Dermis blood vessel endothelial cell (primary cell): ENCODE results near the gene ATOH8. TPM values are rescaled to one million over a fixed set of nuclear protein-coding genes. Genes with fewer than 3 reads are reported as not detected.

Experiments used
- DNase-seq: peaks from one replicate; pipeline ENCODE4 v3.0.0; 2010
- total RNA-seq: library from RNA; depleted of rRNA; stranded (reverse); fragments of >200 nt; gene quantifications from 2 replicates; pipeline ENCODE4 v1.2.3, GENCODE V29; 2014

ATOH8 gene
- total RNA-seq, 1 donor from 2014 or later = 58.4 TPM

DNA sequence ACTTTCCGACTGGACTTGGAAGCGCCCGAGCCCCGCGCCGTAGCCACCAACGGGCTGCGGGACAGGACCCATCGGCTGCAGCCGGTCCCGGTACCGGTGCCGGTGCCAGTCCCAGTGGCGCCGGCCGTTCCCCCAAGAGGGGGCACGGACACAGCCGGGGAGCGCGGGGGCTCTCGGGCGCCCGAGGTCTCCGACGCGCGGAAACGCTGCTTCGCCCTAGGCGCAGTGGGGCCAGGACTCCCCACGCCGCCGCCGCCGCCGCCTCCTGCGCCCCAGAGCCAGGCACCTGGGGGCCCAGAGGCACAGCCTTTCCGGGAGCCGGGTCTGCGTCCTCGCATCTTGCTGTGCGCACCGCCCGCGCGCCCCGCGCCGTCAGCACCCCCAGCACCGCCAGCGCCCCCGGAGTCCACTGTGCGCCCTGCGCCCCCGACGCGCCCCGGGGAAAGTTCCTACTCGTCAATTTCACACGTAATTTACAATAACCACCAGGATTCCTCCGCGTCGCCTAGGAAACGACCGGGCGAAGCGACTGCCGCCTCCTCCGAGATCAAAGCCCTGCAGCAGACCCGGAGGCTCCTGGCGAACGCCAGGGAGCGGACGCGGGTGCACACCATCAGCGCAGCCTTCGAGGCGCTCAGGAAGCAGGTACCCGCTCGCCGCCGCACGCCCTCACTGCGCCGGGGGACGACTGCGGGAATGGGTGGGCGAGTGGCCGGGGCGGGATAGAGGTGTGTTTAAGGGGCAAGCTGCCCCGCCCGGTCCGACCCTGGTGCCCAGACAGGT, 713 bp downstream of the ATOH8 start:
- peak; percentile 66 for DNase-seq

DNA sequence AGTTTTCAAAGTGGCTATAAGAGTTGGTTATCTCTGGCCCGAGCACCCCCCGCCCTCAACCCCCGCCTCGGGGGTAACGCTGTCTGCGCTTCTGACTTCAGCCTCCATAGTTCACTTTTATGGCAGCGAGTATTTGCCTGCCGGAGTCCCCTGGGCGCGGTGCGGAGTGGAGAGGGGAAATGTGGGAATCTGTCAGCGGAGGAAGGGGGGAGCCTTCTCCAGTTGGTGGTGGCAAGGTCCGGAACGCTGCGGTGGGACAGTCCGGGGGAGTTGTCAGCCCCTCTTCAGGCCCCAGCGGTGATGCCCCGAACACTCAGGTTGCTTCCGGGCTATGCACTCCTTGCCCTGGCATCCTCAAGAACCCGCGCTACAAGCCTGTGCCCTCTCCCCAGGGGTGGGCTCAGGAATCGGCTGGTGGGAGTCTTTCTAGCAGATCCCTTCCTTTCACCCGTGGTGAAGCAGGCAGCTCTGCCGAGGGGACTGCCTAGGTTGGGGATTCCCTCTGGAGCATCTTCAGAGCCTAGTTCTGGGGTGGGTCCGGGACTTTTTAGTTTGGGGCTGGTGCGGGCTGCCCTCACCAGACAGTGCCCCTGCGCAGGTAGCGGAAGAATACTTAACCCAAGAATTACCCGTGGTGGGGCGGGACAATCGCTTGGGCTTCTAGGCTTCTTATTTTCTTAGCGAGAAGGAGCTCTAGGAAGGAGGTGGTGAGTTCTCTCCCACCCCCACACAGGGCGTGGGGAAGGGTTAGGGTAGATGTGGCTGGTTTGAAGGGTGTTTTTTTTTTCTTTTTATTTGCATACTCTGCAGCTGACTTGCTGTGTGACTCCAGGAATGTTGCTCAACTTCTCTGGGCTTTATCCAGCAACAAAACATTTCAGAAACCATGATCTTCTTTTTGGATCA, 1.6 kb downstream of the ATOH8 start:
- DNase-seq = peak; percentile 37

DNA sequence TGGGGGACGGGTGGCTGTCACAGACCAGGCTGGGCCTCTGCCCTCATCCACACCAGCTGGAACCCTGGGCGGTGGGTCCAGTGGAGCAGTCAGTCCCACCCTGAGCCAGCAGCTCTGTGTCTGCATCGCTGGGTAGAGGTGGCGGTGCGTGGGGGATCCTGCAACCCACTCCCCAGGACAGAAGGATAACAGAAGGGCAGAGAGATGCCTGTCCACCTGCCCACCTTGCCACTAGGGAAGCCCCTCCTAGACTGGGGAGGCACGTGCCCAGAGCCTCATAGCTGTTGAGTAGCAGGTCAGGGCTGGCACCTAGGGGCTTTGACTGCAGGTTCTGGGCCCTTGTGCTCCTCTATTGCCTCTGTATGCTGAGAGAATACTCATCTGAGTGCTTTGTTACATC, 2.4 kb downstream of the ATOH8 start:
- DNase-seq = no peak

DNA sequence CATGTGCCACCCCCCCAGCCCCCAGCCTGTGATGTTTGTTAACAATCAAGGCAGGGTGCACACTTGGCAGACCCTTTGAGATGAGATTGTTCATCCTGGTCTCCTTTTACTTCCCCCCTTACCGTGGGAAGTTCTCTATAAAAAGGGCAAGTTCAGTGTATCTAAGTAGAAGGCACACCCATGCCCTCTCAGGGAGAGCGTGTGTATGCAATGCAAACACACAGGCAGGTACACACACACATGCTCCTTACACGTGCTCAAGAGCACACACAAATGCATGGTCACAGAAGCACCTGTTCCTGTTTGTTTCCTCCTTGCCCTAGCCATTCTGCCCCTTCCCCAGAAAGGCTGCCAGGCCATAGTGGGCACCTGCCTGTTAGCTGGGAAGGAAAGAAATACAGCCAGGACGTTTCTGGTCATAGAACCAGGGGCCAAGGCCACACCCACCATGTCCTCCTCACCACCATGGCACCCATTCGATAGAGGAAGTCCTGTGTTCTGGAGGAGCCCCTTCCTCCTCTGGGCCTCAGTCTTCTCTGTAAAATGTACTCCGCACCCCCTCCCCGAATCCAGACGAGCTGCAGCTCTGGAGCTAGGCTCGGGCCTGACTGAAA, 3.1 kb downstream of the ATOH8 start:
- no peak for DNase-seq

DNA sequence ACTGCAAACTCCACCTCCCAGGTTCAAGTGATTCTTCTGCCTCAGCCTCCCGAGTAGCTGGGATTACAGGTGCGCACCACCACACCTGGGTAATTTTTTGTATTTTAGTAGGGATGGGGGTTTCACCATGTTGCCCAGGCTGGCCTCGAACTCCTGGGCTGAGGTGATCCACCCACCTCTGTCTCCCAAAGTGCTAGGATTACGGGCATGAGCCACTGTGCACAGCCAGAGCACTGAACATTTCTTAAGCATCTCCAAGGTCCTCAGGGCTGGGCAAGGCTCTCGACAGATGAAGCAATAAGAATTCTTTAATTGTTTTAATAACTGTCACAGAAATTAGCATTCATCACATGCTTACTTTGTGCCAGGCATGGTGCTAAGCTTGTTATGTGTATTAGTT, 4.1 kb downstream of the ATOH8 start:
- DNase-seq = no peak

DNA sequence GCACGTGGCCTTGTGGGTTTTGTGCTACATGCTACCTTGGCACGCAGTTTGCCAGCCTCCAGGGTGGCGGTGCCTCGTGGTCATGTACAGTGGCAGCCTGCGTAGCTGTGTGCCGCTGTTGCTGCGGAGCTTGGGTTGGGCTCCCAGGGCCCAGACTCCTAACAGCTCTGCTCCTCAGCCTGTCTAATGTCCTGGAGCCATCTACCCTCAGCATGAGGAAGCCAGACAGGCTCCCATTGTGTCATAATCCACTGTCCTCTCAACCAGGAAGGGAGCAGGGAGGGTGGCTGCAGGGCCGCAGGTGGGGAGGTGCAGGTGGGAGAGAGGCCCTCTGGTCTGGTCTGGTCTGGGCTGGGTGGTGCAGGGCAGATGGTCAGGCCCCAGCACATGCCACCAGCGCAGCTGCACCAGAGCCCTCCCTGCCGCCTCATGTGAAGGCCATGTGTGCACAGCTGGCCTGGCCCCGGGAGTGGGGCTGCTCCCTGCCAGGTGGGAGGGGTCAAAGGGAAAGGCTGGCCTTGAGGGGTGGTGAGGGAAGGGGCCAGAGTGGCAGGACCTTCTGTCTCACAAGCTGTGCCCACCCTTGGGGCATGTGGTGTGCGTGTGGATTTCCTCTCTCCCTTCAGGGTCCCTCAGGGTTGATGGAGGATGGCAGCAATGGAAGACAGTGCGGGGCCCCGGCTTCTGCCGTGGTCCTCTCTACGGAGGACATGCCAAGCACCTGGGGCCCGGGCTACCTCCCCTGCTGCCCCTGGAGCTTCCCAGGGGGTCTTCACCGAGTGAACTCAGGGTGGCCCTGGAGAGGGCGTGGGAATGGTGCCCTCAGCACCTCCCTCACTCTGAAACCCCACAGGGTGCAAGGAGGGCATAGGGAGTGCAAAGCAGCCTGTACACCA, 4.8 kb downstream of the ATOH8 start:
- no peak for DNase-seq

DNA sequence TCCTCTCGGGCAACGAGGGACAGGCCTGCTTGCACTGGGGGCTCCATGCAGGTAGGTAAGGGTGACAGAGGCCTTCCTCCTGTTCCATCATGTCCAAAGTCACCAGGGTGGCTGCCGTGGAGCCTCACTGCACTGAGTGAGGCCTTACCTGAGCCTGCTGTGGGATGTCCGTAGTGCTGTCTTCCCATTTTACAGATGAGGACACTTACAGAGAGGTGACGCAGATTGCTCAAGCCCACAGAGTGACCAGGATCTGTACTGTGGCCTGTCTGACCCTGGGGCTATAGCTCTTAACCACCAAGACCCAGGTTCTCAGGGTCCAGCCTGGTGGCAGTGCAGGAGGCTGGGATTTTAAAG, 5.4 kb downstream of the ATOH8 start:
- no peak for DNase-seq

DNA sequence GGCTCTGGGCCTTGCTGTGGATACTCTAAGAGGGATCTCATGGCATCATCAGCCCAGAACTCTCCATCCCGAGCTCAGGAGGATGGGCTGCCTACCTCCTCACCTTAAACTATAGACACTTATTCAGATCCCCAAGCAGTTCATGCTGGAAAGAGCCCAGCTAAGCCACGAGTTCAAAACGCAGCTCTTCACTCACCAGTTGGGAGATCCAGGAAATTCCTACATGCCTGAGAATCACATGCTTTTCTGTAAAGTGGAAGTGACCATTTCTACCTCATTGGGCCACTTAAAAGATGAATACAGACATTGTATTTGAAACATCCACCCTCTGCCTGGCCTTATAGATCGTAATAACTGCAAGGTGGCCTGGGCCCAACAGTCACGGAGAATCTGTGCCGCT, 6.6 kb downstream of the ATOH8 start:
- DNase-seq = peak; percentile 66

DNA sequence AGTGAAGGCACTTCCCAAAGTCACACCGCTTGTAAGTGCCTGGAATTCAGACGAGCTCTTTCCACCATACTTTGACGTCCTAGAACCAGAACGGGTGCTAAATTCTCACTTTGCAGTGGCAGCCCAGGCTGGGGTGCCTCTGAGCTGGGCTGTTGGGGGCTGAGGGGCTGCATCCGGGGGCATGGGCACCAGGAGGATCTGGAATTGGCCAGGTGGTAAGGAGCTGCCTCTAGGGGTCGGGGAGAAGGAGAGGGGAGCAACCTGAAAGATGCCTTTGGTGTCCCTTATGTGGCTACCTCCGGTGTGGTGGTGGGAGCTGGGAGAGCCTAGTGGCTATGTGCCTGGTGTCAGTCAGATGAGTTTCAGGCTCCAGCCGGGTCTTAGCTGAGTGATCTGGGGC, 7.1 kb downstream of the ATOH8 start:
- no peak for DNase-seq

DNA sequence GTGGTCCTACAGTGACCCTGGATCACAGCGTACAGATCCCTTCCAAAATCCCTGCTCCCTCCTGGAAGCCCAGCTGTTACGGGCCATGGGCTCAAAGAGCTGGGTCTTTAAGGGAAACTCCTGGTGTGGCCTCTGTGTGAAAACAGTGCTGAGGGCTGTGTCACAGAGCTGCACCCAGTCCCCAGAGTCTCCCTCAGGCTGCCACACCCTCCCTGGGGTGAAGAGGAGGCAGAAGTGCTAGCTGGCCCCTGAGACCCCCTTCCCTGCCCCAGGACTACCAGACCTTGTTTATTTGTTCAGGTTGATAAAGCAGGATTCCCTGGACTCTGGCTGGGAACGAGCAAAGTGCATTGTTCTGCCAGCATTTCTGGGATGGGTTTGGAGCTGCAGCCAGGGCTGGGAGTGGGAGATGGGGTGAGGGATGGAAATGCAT, 7.7 kb downstream of the ATOH8 start:
- no peak for DNase-seq

DNA sequence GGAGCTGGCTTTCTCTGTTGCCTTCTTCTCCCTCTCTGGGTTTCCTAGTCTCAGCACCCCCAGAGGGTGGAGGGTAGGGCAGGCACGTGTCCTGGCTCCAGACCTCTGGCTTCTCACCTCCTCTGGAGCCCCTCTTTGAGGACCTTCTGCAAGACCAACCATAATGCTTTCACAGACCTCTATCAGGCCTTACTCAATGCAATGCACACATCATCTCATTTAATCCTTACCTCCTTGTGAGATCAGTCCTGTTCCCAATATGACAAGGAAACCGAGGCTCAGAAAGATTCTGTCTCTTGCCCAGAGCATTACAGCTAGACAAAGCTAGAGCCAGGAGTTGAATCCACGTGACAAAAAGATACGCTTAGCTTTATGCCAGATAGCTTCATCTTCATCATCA, 8.2 kb downstream of the ATOH8 start:
- DNase-seq = no peak

DNA sequence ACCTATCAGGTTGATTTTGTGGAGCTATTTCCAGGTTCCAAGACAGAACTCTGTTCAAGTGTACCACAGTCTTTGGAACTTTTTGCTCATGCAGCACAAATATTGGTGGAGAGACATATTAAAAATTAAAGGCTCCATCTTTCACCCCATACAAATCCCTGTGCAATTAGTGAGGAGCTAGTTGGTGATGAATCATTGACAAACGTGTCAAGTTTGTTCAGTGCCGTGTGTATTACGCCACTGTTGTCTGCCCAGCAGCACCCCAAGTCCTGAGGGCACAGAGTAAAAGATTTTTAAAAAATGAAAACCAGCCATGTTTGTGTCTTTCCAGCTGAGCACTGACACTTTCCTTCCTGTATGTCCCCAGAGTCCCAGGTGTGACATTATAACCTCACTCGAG, 9.3 kb downstream of the ATOH8 start:
- DNase-seq = no peak

DNA sequence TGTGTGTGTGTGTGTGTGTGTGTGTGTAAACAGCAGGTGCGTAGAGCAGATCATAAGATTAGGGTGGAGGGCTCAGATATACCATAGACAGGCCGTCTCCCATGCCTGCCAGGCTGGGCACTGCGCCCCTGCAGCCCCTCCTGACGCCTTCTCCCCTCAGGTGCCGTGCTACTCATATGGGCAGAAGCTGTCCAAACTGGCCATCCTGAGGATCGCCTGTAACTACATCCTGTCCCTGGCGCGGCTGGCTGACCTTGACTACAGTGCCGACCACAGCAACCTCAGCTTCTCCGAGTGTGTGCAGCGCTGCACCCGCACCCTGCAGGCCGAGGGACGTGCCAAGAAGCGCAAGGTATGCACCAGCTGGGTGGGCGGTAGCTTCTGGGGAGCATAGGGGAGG, 10.0 kb downstream of the ATOH8 start:
- no peak for DNase-seq

DNA sequence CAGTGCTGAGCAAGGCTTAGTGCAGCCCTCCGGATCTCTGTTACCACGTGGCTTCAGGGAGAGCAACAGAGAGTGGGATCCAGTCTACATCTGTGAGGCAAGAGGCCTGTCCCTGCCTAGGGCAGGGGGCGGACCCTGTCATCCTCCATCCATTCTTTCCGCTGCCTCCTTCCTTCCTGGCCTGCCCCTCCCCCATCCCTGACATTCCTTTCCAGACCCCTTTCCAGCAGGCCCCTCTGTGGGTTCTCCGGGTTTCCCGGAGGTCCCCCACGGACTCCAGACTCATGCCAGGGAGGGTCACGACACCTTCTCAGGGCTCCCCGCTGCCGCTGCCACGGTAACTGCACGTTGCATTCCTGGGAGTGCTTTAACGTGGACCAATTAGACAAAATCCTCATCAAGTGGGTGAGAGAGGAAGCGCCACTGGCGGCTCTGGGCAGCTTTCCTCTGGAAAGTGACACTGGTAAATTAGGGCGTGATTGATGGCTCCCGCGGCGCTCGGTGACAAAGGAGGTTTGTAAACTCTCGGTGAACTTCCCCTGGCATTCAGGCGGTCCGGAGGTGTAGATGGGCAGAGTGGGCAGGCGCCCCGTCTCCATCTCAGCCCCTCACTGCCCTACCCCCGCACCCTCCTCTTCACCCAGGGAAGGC, 11.4 kb downstream of the ATOH8 start:
- no peak for DNase-seq

DNA sequence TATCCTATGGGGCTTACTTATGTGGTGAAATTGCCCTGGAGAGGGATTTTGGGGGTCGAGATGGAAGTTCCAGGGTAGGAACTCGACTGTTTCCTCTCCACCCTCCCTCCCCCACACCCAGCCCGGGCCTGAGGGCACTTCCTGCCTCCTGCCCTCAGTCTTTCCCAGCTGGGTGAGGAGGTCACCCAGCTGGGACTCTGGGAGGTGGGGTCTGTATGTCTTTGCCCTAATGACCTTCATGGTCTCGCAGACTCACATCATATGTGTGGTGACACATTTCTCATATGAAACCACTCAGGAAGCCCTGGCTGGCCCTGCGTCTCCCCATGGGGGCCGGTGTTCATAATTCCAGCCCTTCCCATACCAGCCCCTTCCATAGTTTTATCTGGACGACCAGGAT, 12.4 kb downstream of the ATOH8 start:
- peak; percentile 55 for DNase-seq

DNA sequence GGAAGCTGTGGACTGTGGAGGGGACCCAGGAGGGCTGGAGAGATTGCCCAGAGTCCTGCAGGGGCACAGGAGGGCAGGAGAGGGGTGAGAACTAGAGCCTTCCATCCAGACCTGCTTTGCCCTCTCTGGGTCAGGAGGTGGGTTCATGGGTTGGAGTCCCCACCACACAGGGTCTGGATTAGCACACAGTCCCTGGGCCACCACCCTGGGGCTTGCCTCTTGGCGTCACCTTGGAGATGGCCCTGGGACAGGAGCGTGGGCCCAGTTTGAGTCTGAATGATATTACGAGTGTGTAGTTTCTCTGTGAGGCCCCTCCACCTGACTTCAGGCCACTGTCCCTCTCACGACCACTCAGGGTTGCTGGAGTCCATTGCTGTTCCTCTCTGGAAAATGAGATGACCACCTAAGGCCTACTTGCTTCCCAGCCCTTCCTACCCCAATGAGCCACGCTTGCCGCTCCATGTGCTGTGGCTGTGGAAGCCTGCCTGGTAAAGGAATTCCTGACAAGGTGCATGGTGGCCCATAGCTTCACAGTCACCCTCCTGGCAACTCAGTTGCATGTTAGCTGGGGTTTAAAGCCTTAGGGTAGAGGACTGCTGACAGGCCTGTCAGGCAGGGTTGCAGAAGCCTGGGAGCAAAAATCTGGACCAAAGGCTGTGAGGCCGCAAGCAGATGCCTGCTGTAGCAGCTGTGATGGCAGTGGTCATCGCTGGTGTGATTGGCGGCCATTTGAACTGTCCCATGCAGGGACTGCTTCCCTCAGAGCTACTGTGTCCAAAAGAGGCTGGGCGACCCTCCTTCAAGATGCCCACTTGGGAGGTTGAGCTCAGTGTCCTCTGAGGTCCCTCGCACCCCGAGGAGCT, 14.2 kb downstream of the ATOH8 start:
- DNase-seq = no peak

DNA sequence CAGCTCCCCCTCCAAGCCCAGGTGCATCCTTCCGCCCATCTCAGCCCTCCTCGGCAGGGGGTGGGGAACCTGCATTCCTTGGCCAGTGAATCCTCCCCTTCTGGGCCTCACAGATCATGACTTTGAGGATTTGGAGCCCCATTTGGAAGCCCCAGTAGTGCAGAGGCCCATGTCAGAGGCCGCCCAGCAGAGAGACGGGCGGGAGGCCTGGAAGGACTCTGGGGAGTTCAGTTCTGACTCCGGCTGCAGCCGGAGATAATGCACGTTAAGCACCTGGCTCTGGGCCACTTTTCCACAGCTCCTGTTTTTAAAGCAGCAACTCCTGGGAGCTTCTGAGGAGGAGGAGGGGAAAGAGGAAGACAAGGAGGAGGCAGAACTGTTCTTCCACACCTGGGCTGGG, 14.9 kb downstream of the ATOH8 start:
- DNase-seq = peak; percentile 79

DNA sequence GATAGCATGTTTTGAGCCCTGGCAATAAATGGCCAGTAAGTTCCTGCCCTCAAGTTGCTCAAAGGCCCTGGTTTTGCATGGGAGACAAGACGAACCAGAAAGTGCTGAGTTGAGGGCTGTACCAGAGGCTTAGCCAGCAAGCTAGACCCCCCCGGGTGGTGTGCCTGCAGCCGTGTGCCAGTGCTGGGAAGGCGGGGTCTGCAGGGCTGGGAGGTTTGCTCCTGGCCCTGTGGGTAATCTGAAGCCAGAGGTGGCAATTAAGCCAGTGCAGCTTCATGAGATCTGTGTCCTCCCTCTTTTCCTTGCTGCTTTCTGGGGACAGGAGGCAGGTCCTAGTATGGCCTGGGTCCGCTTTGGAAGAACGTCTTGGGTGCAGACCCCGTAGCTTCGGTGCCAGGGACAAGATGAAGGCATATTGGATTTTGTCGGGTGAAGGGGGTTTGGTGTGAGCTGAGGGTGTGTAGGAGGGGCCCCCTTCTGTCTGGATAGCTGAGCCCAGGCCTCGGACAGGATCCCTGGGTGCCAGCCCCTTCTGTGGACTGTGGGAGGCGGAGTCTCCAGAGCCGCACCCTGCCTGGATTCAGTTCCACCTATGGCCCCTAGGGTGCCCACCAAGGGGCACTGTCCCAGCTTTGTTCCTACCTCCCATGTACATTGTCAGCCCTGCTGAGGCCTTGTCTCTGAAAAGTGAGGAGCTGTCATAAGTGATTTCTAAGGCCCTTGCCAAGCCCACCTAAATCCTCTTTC, 15.6 kb downstream of the ATOH8 start:
- no peak for DNase-seq

DNA sequence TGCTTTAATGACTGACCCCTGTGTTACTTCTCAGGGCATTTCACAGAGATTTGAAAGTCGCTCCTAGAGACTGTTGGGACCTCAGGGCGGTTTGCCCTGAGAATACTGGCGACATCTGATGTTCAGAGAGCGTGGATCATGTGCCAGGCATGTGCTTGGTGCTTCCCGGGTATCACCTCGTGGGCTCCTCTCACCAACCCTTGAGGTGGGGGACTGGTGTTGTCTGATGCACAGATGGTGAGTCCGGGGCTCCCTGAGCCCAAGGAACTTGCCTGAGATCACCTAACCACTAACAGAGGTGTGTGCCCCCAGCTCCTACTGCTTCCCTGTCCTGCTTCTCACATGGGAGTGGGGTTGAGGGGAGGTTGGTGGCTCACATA, 16.2 kb downstream of the ATOH8 start:
- no peak for DNase-seq

DNA sequence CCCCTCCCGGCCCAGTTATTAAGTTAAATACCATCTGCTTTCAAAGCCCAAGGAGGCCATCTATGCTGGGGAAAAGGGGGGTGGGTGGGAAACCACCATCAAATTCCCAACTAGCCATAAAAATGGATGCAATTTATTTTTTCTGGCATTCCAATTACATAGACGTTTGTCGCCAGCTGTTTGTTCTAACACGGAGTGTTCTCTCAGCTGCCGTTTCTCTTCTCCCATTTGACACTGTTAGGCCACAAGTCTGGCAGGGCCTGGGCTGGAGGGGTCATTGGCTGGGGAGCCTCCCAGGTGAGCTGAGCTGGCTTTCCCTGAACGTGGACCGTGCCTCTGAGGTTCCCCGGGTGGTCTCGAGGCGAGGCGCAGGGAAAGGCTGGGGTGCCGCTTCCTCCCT, 16.6 kb downstream of the ATOH8 start:
- no peak for DNase-seq
